ENCODE measurements around the gene GSTO1.
A peak's percentile ranks its signal among the peaks of the same experiment; 100 is the strongest.
"Not testable (repeated sequence)": the region's sequence is repeated elsewhere in the genome, so short reads cannot be mapped to it uniquely, and the experiment has no call there.

Gene GSTO1

GRCh38 chr10:104254493-104255310, at the start of gene GSTO1:
TSS of gene GSTO1 (plus strand) at chr10:104254892. CDS start at chr10:104254929, 37 bp downstream.
- peak; percentile 50 for DNase-seq (ENCODE audit: low read depth)

GRCh38 chr10:104208730-104209129, 46.0 kb upstream of the GSTO1 start:
- DNase-seq (ENCODE audit: low read depth), result no peak

GRCh38 chr10:104209575-104210198, 45.0 kb upstream of the GSTO1 start:
- DNase-seq (ENCODE audit: low read depth), result no peak

GRCh38 chr10:104216631-104217030, 38.1 kb upstream of the GSTO1 start:
- DNase-seq (ENCODE audit: low read depth), result no peak

- no peak for DNase-seq (ENCODE audit: low read depth)
Observed at GRCh38 chr10:104218751-104219150, 35.9 kb upstream of the GSTO1 start.

- DNase-seq (ENCODE audit: low read depth), result no peak
Observed at GRCh38 chr10:104220522-104220921, 34.2 kb upstream of the GSTO1 start.

- no peak for DNase-seq (ENCODE audit: low read depth)
Observed at GRCh38 chr10:104223304-104223703, 31.4 kb upstream of the GSTO1 start.

- no peak for DNase-seq (ENCODE audit: low read depth)
Observed at GRCh38 chr10:104230490-104230889, 24.2 kb upstream of the GSTO1 start.

- peak; percentile 97 for DNase-seq (ENCODE audit: low read depth)
Observed at GRCh38 chr10:104231784-104232612, 22.7 kb upstream of the GSTO1 start, which contains the start of gene CFAP43. TSS of gene CFAP43 (minus strand) at chr10:104232364. CDS start at chr10:104232246, 118 bp downstream.

- DNase-seq (ENCODE audit: low read depth), result no peak
Observed at GRCh38 chr10:104232613-104233102, 22.0 kb upstream of the GSTO1 start.

- no peak for DNase-seq (ENCODE audit: low read depth)
Observed at GRCh38 chr10:104233817-104234216, 20.9 kb upstream of the GSTO1 start.

- DNase-seq (ENCODE audit: low read depth), result no peak
Observed at GRCh38 chr10:104234934-104235333, 19.8 kb upstream of the GSTO1 start.

GRCh38 chr10:104235801-104236200, 18.9 kb upstream of the GSTO1 start:
- DNase-seq (ENCODE audit: low read depth), result no peak

GRCh38 chr10:104240078-104240477, 14.6 kb upstream of the GSTO1 start:
- no peak for DNase-seq (ENCODE audit: low read depth)

- no peak for DNase-seq (ENCODE audit: low read depth)
Observed at GRCh38 chr10:104242545-104242944, 12.1 kb upstream of the GSTO1 start.

GRCh38 chr10:104243009-104243408, 11.7 kb upstream of the GSTO1 start:
- DNase-seq (ENCODE audit: low read depth), result not testable (repeated sequence)

- no peak for DNase-seq (ENCODE audit: low read depth)
Observed at GRCh38 chr10:104243512-104243911, 11.2 kb upstream of the GSTO1 start.

- no peak for DNase-seq (ENCODE audit: low read depth)
Observed at GRCh38 chr10:104245066-104245632, 9.5 kb upstream of the GSTO1 start.

- no peak for DNase-seq (ENCODE audit: low read depth)
Observed at GRCh38 chr10:104246976-104247375, 7.7 kb upstream of the GSTO1 start.

- no peak for DNase-seq (ENCODE audit: low read depth)
Observed at GRCh38 chr10:104247513-104248146, 7.1 kb upstream of the GSTO1 start.

- DNase-seq (ENCODE audit: low read depth), result not testable (repeated sequence)
Observed at GRCh38 chr10:104248931-104249330, 5.8 kb upstream of the GSTO1 start.
